Measurements from ENCODE around the gene TBC1D8. TPM values are rescaled to one million over a fixed set of nuclear protein-coding genes. Genes with fewer than 3 reads are reported as not detected.
A peak's percentile ranks its signal among the peaks of the same experiment; 100 is the strongest.

Gene TBC1D8
- total and polyA plus RNA-seq, 2 of the 13 experiments (the other 11 are each of a cell fraction or from before 2014, with no cell fraction given), result 45.1 to 95.4 TPM

- TF ChIP-seq ZFP37 (CRISPR knock-in tag; IDR thresholded peaks at IDR 0.05; ENCODE audit: borderline replicate concordance) (no peak), MAFK (conservative IDR thresholded peaks at IDR 0.05 in 1 of 2, IDR thresholded peaks at IDR 0.05 in 1 of 2; ENCODE audit: low read length in 2 of 2) (peak; percentile 68 to 74), GABPA (IDR thresholded peaks at IDR 0.05; ENCODE audit: low read depth, low read length) (no peak), GABPA (CRISPR knock-in tag; IDR thresholded peaks at IDR 0.05; ENCODE audit: low read depth) (peak; percentile 51; the same call in 1 of the 2 replicates), ZNF652 (CRISPR knock-in tag; IDR thresholded peaks at IDR 0.05; ENCODE audit: borderline replicate concordance, low read depth) (peak; percentile 61; the same call in 1 of the 2 replicates), HCFC1 (IDR thresholded peaks at IDR 0.05; ENCODE audit: low read depth, low read length) (no peak), ZNF281 (CRISPR knock-in tag; IDR thresholded peaks at IDR 0.05; ENCODE audit: borderline replicate concordance) (peak; percentile 55; the same call in 1 of the 2 replicates), ZNF558 (CRISPR knock-in tag; IDR thresholded peaks at IDR 0.05; ENCODE audit: borderline replicate concordance) (no peak), CBFB (CRISPR knock-in tag; IDR thresholded peaks at IDR 0.05) (peak; percentile 78; the same call in 1 of the 2 replicates), SALL1 (CRISPR knock-in tag; IDR thresholded peaks at IDR 0.05) (peak; percentile 78), ASH2L (IDR thresholded peaks at IDR 0.05; ENCODE audit: insufficient read length, low read depth, low read length) (peak; percentile 81), ZBTB43 (CRISPR knock-in tag; conservative IDR thresholded peaks at IDR 0.05) (peak; percentile 76; the same call in 1 of the 2 replicates), ZNF3 (CRISPR knock-in tag; IDR thresholded peaks at IDR 0.05) (peak; percentile 88), SIX1 (CRISPR knock-in tag; IDR thresholded peaks at IDR 0.05; ENCODE audit: borderline replicate concordance) (peak; percentile 90; the same call in 1 of the 2 replicates), ATF7-NPFF (CRISPR knock-in tag; IDR thresholded peaks at IDR 0.05; ENCODE audit: low read depth) (no peak), NBN (conservative IDR thresholded peaks at IDR 0.05) (no peak), ZFP91 (CRISPR knock-in tag; IDR thresholded peaks at IDR 0.05; ENCODE audit: borderline replicate concordance) (peak; percentile 70), ZNF7 (CRISPR knock-in tag; IDR thresholded peaks at IDR 0.05) (0 out of 2 replicates have a peak, but pooled peaks have one; percentile 20), NFRKB (IDR thresholded peaks at IDR 0.05) (no peak), IKZF1 (IDR thresholded peaks at IDR 0.05) (no peak), ZNF253 (CRISPR knock-in tag; IDR thresholded peaks at IDR 0.05; ENCODE audit: borderline replicate concordance) (no peak), FOXA3 (CRISPR knock-in tag; IDR thresholded peaks at IDR 0.05) (peak; percentile 99), ZNF260 (CRISPR knock-in tag; IDR thresholded peaks at IDR 0.05; ENCODE audit: borderline replicate concordance, low read depth) (no peak)
- TF ChIP-seq, protein P1, sequence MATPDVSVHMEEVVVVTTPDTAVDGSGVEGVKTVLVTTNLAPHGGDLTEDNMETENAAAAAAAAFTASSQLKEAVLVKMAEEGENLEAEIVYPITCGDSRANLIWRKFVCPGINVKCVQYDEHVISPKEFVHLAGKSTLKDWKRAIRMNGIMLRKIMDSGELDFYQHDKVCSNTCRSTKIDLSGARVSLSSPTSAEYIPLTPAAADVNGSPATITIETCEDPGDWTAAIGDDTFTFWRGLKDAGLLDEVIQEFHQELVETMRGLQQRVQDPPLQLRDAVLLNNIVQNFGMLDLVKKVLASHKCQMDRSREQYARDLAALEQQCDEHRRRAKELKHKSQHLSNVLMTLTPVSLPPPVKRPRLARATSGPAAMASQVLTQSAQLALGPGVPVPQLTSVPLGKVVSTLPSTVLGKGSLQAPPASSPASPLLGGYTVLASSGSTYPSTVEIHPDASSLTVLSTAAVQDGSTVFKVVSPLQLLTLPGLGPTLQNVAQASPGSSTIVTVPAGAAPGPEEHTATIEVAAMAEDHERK (CRISPR knock-in tag; IDR thresholded peaks at IDR 0.05; ENCODE audit: low read depth), result peak; percentile 17; the same call in 1 of the 2 replicates
Observed at GRCh38 chr2:101116841-101117552, 34.2 kb downstream of the TBC1D8 start (continued).

Measured in HepG2 (cell line).